Esophagus (tissue), 2 donors: Measurements from ENCODE around the gene MAML2. TPM values are rescaled to one million over a fixed set of nuclear protein-coding genes. Genes with fewer than 3 reads are reported as not detected.

ENCODE experiments used
- H3K27ac ChIP-seq, 2 donors: one replicate each; pipeline ENCODE4 v1.5.1; 2013; ENCODE audit warnings: low read depth in 2 of 2, mild to moderate bottlenecking in 2 of 2, inconsistent platforms in 1 of 2, low read length in 1 of 2, moderate library complexity in 1 of 2
- H3K27me3 ChIP-seq, 2 donors: one replicate each; pipeline ENCODE4 v1.6.1; 2013; ENCODE audit warnings: low read length in 2 of 2, control low read depth in 1 of 2, mild to moderate bottlenecking in 1 of 2; ENCODE audit not compliant: insufficient read depth in 2 of 2, control insufficient read depth in 1 of 2
- H3K36me3 ChIP-seq, 2 donors: one replicate each; pipeline ENCODE4 v1.6.1; 2013; ENCODE audit warnings: low read length in 1 of 2; ENCODE audit not compliant: control insufficient read depth in 2 of 2, insufficient read depth in 2 of 2
- H3K4me1 ChIP-seq, 2 donors: one replicate each; pipeline ENCODE4 v1.6.1; 2013; ENCODE audit warnings: low read length in 1 of 2; ENCODE audit not compliant: control insufficient read depth in 2 of 2, insufficient read depth in 2 of 2
- H3K4me3 ChIP-seq, 2 donors: one replicate each; pipeline ENCODE4 v1.5.1; 2013; ENCODE audit warnings: low read length in 2 of 2, mild to moderate bottlenecking in 2 of 2, low read depth in 1 of 2, moderate library complexity in 1 of 2
- H3K9me3 ChIP-seq, 2 donors: one replicate each; pipeline ENCODE4 v1.6.1; 2013; ENCODE audit warnings: mild to moderate bottlenecking in 2 of 2, low read depth in 1 of 2, low read length in 1 of 2, moderate library complexity in 1 of 2; ENCODE audit not compliant: control insufficient read depth in 2 of 2, insufficient read depth in 1 of 2
- WGBS, 2 donors: extraction: QIAGEN DNeasy Blood & Tissue Kit; methylation state at CpG; one replicate each; pipeline ENCODE4 v1.1.7; 2013; 5-methylcytosine and 5-hydroxymethylcytosine counted together
- polyA plus RNA-seq, 2 donors: library from polyadenylated mRNA; stranded (reverse); fragments of 200-250 nt; gene quantifications; one replicate each; pipeline ENCODE4 v1.2.3, GENCODE V29; 2013
- donor health status: healthy with polysubstance abuse.
- donor health status: Bipolar disorder and iron deficiency.

The MAML2 gene
- polyA plus RNA-seq, 2 donors, result 1.9 to 2.0 TPM

DNA sequence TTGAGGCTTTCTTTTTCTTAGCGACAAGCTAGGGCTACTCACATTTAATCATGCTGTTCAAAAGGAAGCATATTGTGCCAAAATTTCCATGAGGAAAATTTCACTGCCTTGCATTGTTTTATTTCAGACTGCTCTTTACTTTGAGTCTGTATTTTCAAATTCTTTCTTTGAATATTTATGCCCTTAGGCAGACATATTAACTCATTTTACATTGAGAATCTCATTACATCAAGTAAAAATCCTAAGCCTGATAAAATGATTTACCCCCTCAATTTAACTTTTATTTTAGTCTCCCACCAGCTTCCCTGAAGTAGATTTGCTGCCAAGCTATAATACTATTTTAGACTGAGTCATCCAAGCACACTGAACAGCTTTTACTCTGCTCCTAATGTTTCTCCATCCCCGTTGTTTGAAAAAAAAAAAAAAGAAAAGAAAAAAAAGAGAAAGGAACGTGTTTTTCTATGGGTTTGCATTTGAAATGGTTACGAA, 229.8 kb downstream of the MAML2 start:
- Histone ChIP-seq H3K4me3 (no peak overlapping the region), H3K9me3 (no peaks in the 10 kb centered on the region), H3K27ac (no peak overlapping the region), H3K27me3 (no peaks in the 10 kb centered on the region), H3K36me3 (no peaks in the 10 kb centered on the region), H3K4me1 (peaks cover 0 to 6% of the 10 kb centered on the region in 2 donors)
- 19 to 36% methylated on average over 4 of the region's 4 CpGs for WGBS, 2 donors

DNA sequence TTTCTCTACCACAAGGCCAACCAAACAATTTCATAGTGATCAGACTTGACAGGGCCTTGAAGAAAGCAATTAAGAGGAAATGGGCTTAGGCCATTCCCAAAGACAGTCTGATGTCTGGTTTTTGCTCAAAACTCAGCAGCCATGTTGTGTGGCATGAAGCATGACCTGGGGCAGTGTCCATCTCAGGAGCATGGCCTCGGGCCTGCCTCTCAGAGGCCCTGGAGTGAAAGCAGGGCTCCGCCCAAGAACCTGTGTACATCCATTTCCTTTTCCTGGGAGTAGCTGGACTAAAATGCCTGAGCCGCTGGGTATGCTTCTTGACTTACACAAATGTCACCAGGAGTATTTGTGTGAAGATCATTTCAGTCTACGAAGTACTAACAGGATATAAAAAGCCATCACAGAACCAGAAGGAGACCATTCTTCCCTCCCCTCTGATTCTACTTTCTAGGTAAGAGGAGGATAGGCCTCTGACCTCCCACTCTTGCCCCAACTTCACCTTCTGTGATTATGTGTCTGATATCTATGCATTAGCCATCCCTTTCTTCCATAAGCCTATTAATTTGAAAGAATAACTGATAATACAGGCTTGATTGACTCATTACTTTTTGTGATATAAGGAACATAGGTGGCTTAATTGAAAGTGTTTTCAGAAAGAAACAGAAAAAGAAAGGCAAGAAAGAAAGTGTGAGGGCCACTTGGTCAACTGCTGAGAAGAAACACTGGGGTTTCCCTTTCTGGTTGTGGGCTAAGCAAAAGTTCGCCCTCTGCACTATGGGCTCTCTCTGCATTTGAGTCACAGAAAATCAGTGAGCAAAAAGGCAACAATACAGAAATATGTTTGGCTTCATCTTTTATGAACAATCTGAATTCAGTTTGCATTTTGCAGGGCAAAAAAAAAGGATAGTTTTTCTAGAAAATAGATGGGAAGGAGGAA, 230.5 kb downstream of the MAML2 start:
- no peaks in the 10 kb centered on the region for H3K36me3 ChIP-seq
- H3K4me3 ChIP-seq, result no peak overlapping the region
- no peaks in the 10 kb centered on the region for H3K27me3 ChIP-seq
- no peaks in the 10 kb centered on the region for H3K9me3 ChIP-seq
- peak overlapping the region in 1 of 2 donors; percentile 47 for H3K27ac ChIP-seq
- H3K4me1 ChIP-seq, result peaks cover 0 to 6% of the 10 kb centered on the region in 2 donors
- WGBS, 2 donors, result 77 to 78% methylated on average over 5 of the region's 5 CpGs

DNA sequence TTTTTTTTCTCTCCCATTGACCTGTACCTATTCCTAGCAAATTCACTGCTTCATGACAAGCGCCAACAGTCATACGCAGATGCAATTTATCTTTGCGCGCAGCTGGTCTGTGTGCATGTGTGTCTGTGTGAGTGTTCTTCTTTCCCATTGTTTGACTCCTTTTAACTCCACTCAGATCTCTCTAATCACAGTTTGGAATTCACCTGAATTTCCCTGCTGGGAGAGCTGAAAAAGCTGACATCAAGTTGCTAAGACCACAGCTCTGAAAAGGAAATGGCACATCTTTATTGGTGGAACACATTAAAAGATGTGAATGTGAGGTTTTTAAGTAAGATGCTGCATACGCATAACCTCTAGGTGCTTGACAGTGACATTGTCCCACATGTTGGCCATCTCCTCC, 231.7 kb downstream of the MAML2 start:
- no peak overlapping the region for H3K27ac ChIP-seq
- H3K4me3 ChIP-seq, result no peak overlapping the region
- WGBS, 2 donors, result 93 to 94% methylated on average over 5 of the region's 5 CpGs
- H3K4me1 ChIP-seq, result peaks cover 0 to 6% of the 10 kb centered on the region in 2 donors
- no peaks in the 10 kb centered on the region for H3K9me3 ChIP-seq
- no peaks in the 10 kb centered on the region for H3K27me3 ChIP-seq
- H3K36me3 ChIP-seq, result no peaks in the 10 kb centered on the region

DNA sequence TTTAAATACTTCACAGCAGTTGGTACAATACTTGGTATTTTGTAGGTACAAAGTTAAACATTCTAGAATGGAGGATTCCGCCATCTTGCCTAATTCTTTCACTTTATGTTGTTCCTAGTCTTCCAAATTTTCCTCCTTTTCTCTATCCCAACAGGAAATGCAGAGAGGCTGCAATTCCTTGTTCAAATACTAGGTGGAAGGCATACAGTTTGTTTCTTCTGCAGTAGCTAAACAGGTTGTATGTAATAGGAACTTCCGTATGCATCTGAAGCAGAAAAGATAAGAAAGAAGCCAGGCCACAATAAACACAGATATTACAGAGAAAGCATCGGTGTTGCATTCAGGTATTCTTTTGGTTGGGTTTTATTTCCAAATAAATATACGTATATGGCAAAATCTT, 232.7 kb downstream of the MAML2 start:
- Histone ChIP-seq H3K36me3 (no peaks in the 10 kb centered on the region), H3K4me1 (peaks cover 0 to 6% of the 10 kb centered on the region in 2 donors), H3K4me3 (no peak overlapping the region), H3K27me3 (no peaks in the 10 kb centered on the region), H3K9me3 (no peaks in the 10 kb centered on the region), H3K27ac (no peak overlapping the region)
- WGBS, 2 donors, result 91 to 95% methylated on average over 4 of the region's 4 CpGs

- no peaks in the 10 kb centered on the region for H3K36me3 ChIP-seq
- no peaks in the 10 kb centered on the region for H3K9me3 ChIP-seq
- H3K4me1 ChIP-seq, result peaks cover 0 to 2% of the 10 kb centered on the region in 2 donors
- 69 to 72% methylated on average over 5 of the region's 5 CpGs for WGBS, 2 donors
- no peaks in the 10 kb centered on the region for H3K27me3 ChIP-seq
- no peak overlapping the region for H3K4me3 ChIP-seq
- no peak overlapping the region for H3K27ac ChIP-seq
Observed at GRCh38 chr11:96109331-96110030, 233.5 kb downstream of the MAML2 start.

DNA sequence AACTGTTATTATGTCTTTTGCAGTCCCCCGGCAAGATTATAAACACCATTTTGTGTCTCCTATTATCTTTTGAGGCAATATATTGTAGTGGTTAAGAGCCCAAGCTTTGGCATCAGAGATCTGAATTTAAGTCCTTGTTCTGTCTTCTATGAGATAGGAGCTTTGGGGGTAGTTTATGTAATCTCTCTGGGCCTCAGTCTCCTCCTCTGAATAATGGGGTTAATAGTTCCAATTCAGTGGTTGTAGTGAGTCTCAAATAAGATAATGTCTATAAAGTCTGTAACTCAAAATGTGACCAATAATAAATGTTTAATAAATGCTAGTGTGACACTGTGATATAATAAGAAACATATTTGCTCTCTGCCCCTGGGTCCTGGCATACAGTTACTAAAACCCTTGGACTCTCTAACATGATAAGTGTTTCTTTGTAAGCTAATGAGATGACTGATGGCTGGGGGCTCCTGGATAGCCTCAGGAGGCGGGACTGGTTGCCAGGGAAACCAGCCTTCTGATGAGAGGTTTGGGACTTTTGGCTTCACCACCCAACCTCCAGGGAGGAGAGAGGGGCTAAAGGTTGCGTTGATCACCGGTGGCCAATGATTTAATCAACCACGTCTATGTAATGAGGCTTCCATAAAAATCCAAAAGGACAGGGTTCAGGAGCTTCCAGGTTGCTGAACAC, 235.7 kb downstream of the MAML2 start:
- H3K27ac ChIP-seq, result no peak overlapping the region
- H3K36me3 ChIP-seq, result no peaks in the 10 kb centered on the region
- H3K4me3 ChIP-seq, result no peak overlapping the region
- H3K9me3 ChIP-seq, result no peaks in the 10 kb centered on the region
- 83 to 93% methylated on average over 5 of the region's 5 CpGs for WGBS, 2 donors
- H3K27me3 ChIP-seq, result no peaks in the 10 kb centered on the region
- peaks cover 0 to 2% of the 10 kb centered on the region in 2 donors for H3K4me1 ChIP-seq

GRCh38 chr11:96106645-96107044, 236.3 kb downstream of the MAML2 start:
- peaks cover 0 to 2% of the 10 kb centered on the region in 2 donors for H3K4me1 ChIP-seq
- 77 to 89% methylated on average over 3 of the region's 3 CpGs for WGBS, 2 donors
- no peaks in the 10 kb centered on the region for H3K36me3 ChIP-seq
- no peak overlapping the region for H3K4me3 ChIP-seq
- H3K27me3 ChIP-seq, result no peaks in the 10 kb centered on the region
- H3K27ac ChIP-seq, result no peak overlapping the region
- H3K9me3 ChIP-seq, result no peaks in the 10 kb centered on the region

GRCh38 chr11:96105944-96106343, 237.1 kb downstream of the MAML2 start:
- Histone ChIP-seq H3K4me1 (peaks cover 0 to 4% of the 10 kb centered on the region in 2 donors), H3K27ac (no peak overlapping the region), H3K4me3 (no peak overlapping the region), H3K36me3 (no peaks in the 10 kb centered on the region), H3K27me3 (no peaks in the 10 kb centered on the region), H3K9me3 (no peaks in the 10 kb centered on the region)
- 42 to 43% methylated on average over 1 of the region's 1 CpG for WGBS, 2 donors

- no peak overlapping the region for H3K4me3 ChIP-seq
- H3K36me3 ChIP-seq, result no peaks in the 10 kb centered on the region
- WGBS, 2 donors, result 40 to 44% methylated on average over 1 of the region's 1 CpG
- H3K27ac ChIP-seq, result no peak overlapping the region
- no peaks in the 10 kb centered on the region for H3K27me3 ChIP-seq
- peaks cover 0 to 4% of the 10 kb centered on the region in 2 donors for H3K4me1 ChIP-seq
- H3K9me3 ChIP-seq, result no peaks in the 10 kb centered on the region
Observed at GRCh38 chr11:96105197-96105895, 237.6 kb downstream of the MAML2 start.
